ENCODE results near the gene ZIC1.

DNA sequence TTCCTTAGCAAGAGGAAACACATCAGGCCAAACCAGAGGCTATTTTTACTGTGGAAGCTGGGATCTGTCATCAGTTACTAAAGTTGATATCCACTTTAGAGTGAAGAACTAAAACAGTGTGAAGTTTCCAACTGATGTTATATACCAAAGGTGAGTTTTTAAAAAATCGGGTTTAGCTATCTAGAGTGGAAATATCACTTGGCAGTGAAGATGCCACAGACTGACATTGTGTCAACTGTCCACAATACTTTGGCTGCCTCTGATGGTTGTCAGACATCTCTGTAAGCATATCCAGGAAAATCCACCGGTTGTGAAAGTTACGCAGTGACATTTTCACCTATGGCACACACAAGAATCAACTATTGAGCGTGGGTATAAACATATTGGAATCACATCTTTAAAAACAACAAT is 9.2 kb downstream of the ZIC1 start:
- TF ChIP-seq, protein P1, sequence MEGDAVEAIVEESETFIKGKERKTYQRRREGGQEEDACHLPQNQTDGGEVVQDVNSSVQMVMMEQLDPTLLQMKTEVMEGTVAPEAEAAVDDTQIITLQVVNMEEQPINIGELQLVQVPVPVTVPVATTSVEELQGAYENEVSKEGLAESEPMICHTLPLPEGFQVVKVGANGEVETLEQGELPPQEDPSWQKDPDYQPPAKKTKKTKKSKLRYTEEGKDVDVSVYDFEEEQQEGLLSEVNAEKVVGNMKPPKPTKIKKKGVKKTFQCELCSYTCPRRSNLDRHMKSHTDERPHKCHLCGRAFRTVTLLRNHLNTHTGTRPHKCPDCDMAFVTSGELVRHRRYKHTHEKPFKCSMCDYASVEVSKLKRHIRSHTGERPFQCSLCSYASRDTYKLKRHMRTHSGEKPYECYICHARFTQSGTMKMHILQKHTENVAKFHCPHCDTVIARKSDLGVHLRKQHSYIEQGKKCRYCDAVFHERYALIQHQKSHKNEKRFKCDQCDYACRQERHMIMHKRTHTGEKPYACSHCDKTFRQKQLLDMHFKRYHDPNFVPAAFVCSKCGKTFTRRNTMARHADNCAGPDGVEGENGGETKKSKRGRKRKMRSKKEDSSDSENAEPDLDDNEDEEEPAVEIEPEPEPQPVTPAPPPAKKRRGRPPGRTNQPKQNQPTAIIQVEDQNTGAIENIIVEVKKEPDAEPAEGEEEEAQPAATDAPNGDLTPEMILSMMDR (IDR thresholded peaks at IDR 0.05; ENCODE audit: low read depth, low read length): no peak
- TF ChIP-seq EZH2phosphoT487 (IDR thresholded peaks at IDR 0.05; ENCODE audit: low read depth): no peak

Data from OCI-LY3 (cell line).